ENCODE data around the gene DACH1.

The DACH1 gene

DNA sequence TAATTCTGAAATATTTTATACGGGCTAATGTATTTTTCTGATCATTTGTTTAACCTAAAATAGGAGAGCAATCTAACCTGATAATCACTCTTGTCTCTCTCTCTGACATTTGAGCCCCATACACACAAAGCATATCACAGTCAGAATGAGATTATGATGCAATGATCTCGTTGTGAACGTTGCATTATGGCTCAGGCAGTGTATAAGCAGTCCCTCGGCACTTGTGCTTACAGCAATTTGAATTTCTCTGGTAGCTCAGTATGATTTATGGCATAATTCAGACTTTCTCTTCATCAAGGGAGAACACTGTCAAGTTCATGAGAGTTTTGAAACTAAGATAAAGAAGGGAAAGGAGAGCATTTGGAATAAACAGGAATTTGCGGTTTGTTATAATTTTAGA, 256.1 kb downstream of the DACH1 start (continued):
- TF ChIP-seq ZNF26 (tag by site-specific recombination; IDR thresholded peaks at IDR 0.05) (no peak), ZNF157 (tag by site-specific recombination; IDR thresholded peaks at IDR 0.05) (no peak), ZNF248 (tag by site-specific recombination; IDR thresholded peaks at IDR 0.05) (no peak), ZFP3 (tag by site-specific recombination; IDR thresholded peaks at IDR 0.05; ENCODE audit: low read depth) (no peak), KLF8 (tag by site-specific recombination; IDR thresholded peaks at IDR 0.05) (no peak), ZNF394 (tag by site-specific recombination; IDR thresholded peaks at IDR 0.05; ENCODE audit: borderline replicate concordance) (no peak), IKZF3 (tag by site-specific recombination; IDR thresholded peaks at IDR 0.05) (no peak), ZNF843 (tag by site-specific recombination; IDR thresholded peaks at IDR 0.05) (no peak), REPIN1 (tag by site-specific recombination; IDR thresholded peaks at IDR 0.05; ENCODE audit: low read depth) (no peak), ZIC2 (tag by site-specific recombination; IDR thresholded peaks at IDR 0.05) (no peak), ZNF654 (tag by site-specific recombination; IDR thresholded peaks at IDR 0.05; ENCODE audit: low read depth) (no peak), ZSCAN30 (tag by site-specific recombination; IDR thresholded peaks at IDR 0.05) (peak; percentile 40; the same call in 1 of the 2 replicates), ZNF660 (tag by site-specific recombination; IDR thresholded peaks at IDR 0.05) (peak; percentile 64; the same call in 1 of the 2 replicates), ZNF670 (tag by site-specific recombination; IDR thresholded peaks at IDR 0.05; ENCODE audit: low read depth) (no peak), ZNF645 (tag by site-specific recombination; IDR thresholded peaks at IDR 0.05) (no peak)
- TF ChIP-seq, protein P1, sequence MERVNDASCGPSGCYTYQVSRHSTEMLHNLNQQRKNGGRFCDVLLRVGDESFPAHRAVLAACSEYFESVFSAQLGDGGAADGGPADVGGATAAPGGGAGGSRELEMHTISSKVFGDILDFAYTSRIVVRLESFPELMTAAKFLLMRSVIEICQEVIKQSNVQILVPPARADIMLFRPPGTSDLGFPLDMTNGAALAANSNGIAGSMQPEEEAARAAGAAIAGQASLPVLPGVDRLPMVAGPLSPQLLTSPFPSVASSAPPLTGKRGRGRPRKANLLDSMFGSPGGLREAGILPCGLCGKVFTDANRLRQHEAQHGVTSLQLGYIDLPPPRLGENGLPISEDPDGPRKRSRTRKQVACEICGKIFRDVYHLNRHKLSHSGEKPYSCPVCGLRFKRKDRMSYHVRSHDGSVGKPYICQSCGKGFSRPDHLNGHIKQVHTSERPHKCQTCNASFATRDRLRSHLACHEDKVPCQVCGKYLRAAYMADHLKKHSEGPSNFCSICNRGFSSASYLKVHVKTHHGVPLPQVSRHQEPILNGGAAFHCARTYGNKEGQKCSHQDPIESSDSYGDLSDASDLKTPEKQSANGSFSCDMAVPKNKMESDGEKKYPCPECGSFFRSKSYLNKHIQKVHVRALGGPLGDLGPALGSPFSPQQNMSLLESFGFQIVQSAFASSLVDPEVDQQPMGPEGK (tag by site-specific recombination; IDR thresholded peaks at IDR 0.05) = peak; percentile 15; the same call in 1 of the 2 replicates

- Histone ChIP-seq H3K4me3 (ENCODE audit: low read depth, low read length) (no peak overlapping the region), H3K36me3 (ENCODE audit: control insufficient read depth in 2 of 2, insufficient read depth in 1 of 2, low read length in 2 of 2) (no peaks in the 10 kb centered on the region), H3K27ac (ENCODE audit: extremely low read depth, low read depth, low read length) (no peak overlapping the region), H3K9me3 (ENCODE audit: control insufficient read depth, insufficient read depth, low read depth, low read length) (no peaks in the 10 kb centered on the region), H3K4me1 (ENCODE audit: control insufficient read depth, insufficient read depth, low read length) (no peaks in the 10 kb centered on the region)
- ChIA-PET CTCF (no interaction called here), POLR2A (no interaction called here)
- no peak for TF ChIP-seq ZNF2 (tag by site-specific recombination; IDR thresholded peaks at IDR 0.05)
- TF ChIP-seq SP7 (tag by site-specific recombination; IDR thresholded peaks at IDR 0.05) = no peak
- TF ChIP-seq, protein P2, sequence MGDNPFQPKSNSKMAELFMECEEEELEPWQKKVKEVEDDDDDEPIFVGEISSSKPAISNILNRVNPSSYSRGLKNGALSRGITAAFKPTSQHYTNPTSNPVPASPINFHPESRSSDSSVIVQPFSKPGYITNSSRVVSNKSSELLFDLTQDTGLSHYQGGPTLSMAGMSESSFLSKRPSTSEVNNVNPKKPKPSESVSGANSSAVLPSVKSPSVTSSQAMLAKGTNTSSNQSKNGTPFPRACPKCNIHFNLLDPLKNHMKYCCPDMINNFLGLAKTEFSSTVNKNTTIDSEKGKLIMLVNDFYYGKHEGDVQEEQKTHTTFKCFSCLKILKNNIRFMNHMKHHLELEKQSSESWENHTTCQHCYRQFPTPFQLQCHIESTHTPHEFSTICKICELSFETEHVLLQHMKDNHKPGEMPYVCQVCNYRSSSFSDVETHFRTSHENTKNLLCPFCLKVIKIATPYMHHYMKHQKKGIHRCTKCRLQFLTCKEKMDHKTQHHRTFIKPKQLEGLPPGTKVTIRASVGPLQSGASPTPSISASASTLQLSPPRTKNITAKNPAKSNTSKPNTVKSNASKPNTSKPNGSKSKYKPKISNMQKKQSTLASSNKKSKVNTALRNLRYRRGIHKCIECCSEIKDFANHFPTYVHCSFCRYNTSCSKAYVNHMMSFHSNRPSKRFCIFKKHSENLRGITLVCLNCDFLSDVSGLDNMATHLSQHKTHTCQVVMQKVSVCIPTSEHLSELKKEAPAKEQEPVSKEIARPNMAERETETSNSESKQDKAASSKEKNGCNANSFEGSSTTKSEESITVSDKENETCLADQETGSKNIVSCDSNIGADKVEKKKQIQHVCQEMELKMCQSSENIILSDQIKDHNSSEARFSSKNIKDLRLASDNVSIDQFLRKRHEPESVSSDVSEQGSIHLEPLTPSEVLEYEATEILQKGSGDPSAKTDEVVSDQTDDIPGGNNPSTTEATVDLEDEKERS (tag by site-specific recombination; IDR thresholded peaks at IDR 0.05) = no peak
- no peak for TF ChIP-seq ZNF155 (tag by site-specific recombination; IDR thresholded peaks at IDR 0.05)
- TF ChIP-seq, protein P3, sequence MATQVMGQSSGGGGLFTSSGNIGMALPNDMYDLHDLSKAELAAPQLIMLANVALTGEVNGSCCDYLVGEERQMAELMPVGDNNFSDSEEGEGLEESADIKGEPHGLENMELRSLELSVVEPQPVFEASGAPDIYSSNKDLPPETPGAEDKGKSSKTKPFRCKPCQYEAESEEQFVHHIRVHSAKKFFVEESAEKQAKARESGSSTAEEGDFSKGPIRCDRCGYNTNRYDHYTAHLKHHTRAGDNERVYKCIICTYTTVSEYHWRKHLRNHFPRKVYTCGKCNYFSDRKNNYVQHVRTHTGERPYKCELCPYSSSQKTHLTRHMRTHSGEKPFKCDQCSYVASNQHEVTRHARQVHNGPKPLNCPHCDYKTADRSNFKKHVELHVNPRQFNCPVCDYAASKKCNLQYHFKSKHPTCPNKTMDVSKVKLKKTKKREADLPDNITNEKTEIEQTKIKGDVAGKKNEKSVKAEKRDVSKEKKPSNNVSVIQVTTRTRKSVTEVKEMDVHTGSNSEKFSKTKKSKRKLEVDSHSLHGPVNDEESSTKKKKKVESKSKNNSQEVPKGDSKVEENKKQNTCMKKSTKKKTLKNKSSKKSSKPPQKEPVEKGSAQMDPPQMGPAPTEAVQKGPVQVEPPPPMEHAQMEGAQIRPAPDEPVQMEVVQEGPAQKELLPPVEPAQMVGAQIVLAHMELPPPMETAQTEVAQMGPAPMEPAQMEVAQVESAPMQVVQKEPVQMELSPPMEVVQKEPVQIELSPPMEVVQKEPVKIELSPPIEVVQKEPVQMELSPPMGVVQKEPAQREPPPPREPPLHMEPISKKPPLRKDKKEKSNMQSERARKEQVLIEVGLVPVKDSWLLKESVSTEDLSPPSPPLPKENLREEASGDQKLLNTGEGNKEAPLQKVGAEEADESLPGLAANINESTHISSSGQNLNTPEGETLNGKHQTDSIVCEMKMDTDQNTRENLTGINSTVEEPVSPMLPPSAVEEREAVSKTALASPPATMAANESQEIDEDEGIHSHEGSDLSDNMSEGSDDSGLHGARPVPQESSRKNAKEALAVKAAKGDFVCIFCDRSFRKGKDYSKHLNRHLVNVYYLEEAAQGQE (tag by site-specific recombination; IDR thresholded peaks at IDR 0.05) = no peak
- no peak for TF ChIP-seq ZSCAN23 (tag by site-specific recombination; IDR thresholded peaks at IDR 0.05)
- no peak for TF ChIP-seq ZNF561 (tag by site-specific recombination; IDR thresholded peaks at IDR 0.05; ENCODE audit: borderline replicate concordance)
- no peak for TF ChIP-seq ZNF26 (tag by site-specific recombination; IDR thresholded peaks at IDR 0.05)
- no peak for TF ChIP-seq KLF7 (tag by site-specific recombination; IDR thresholded peaks at IDR 0.05; ENCODE audit: borderline replicate concordance)
- no peak for TF ChIP-seq ZNF394 (tag by site-specific recombination; IDR thresholded peaks at IDR 0.05; ENCODE audit: borderline replicate concordance)
- no peak for TF ChIP-seq ZBTB1 (tag by site-specific recombination; IDR thresholded peaks at IDR 0.05)
Observed at GRCh38 chr13:71609271-71609670, 257.7 kb downstream of the DACH1 start.
